HUDEP-2 (cell line): ENCODE measurements around the gene SPEG.

Experiments
- DNase-seq, 76 experiments: peaks; one replicate each; lab custom pipeline; 2025; ENCODE audit not compliant: unreplicated experiment in 76 of 76; lab: John Stamatoyannopoulos, UW

Gene SPEG

GRCh38 chr2:219474285-219475060 is 39.8 kb downstream of the SPEG start:
- DNase-seq, result peak in 15 of 76 experiments; percentile 8 to 48 (median 21)

- DNase-seq, result peak in 30 of 76 experiments; percentile 5 to 56 (median 24)
Observed at GRCh38 chr2:219475278-219475677, 40.6 kb downstream of the SPEG start.

- DNase-seq, result peak in 61 of 76 experiments; percentile 5 to 77 (median 42)
Observed at GRCh38 chr2:219475697-219476651, 41.3 kb downstream of the SPEG start.

- DNase-seq, result peak in 1 of 76 experiments; percentile 13
Observed at GRCh38 chr2:219476652-219477151, 42.1 kb downstream of the SPEG start.

DNA sequence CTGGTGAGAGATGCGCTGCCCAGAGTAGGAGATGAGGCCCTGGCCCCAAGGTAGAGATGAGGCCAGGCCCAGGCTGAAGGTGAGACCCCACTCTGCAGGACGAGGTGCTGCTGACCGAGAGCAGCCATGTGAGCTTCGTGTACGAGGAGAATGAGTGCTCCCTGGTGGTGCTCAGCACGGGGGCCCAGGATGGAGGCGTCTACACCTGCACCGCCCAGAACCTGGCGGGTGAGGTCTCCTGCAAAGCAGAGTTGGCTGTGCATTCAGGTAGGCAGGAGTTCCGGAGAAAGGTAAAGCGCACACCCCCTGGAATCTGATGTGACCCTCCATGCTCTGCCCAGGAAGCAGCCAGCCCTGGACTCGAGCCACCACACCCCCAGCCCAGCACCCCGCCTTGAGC is 42.5 kb downstream of the SPEG start:
- no peak for DNase-seq

GRCh38 chr2:219477815-219478214 is 43.2 kb downstream of the SPEG start:
- no peak for DNase-seq

DNA sequence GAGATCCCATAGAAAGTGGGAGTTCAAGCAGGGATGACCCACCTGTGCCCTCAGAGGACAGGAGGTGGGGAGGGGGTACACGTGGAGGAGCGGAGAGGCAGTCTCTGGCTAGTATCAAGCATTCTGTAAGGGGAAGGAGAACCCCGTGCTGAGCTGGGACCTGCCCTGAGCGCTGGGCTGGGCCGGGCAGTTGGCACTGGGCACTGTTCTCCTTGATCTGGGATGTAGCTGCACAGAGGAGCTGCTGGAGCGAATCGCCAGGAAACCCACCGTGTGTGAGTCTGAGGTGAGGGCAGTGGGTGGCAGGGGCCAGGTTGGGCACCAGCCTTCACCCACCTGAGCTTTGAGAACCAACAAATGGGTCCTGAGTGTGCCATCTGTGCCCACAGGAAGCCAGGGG is 44.3 kb downstream of the SPEG start:
- DNase-seq, result no peak

DNA sequence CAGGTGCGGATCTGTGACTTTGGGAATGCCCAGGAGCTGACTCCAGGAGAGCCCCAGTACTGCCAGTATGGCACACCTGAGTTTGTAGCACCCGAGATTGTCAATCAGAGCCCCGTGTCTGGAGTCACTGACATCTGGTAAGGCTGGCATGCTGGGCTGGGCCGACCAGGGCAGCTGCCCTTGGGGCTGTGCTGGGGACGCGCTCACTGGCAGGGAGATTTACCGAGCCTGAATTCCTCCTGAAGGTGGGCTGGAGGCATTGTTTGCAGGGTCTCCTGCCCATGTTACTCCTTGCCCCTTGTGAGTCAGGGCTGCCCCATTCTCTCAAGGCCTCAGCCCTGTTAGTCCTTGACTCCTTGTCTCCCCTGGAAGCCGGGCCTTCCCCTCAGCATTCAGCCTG is 45.4 kb downstream of the SPEG start:
- DNase-seq, result no peak

GRCh38 chr2:219482674-219483405 is 48.2 kb downstream of the SPEG start:
- DNase-seq, result no peak

DNA sequence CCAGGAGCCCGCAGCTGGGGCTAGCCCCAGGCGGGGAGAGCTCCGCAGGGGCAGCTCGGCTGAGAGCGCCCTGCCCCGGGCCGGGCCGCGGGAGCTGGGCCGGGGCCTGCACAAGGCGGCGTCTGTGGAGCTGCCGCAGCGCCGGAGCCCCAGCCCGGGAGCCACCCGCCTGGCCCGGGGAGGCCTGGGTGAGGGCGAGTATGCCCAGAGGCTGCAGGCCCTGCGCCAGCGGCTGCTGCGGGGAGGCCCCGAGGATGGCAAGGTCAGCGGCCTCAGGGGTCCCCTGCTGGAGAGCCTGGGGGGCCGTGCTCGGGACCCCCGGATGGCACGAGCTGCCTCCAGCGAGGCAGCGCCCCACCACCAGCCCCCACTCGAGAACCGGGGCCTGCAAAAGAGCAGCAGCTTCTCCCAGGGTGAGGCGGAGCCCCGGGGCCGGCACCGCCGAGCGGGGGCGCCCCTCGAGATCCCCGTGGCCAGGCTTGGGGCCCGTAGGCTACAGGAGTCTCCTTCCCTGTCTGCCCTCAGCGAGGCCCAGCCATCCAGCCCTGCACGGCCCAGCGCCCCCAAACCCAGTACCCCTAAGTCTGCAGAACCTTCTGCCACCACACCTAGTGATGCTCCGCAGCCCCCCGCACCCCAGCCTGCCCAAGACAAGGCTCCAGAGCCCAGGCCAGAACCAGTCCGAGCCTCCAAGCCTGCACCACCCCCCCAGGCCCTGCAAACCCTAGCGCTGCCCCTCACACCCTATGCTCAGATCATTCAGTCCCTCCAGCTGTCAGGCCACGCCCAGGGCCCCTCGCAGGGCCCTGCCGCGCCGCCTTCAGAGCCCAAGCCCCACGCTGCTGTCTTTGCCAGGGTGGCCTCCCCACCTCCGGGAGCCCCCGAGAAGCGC is 49.1 kb downstream of the SPEG start:
- DNase-seq, result no peak

DNA sequence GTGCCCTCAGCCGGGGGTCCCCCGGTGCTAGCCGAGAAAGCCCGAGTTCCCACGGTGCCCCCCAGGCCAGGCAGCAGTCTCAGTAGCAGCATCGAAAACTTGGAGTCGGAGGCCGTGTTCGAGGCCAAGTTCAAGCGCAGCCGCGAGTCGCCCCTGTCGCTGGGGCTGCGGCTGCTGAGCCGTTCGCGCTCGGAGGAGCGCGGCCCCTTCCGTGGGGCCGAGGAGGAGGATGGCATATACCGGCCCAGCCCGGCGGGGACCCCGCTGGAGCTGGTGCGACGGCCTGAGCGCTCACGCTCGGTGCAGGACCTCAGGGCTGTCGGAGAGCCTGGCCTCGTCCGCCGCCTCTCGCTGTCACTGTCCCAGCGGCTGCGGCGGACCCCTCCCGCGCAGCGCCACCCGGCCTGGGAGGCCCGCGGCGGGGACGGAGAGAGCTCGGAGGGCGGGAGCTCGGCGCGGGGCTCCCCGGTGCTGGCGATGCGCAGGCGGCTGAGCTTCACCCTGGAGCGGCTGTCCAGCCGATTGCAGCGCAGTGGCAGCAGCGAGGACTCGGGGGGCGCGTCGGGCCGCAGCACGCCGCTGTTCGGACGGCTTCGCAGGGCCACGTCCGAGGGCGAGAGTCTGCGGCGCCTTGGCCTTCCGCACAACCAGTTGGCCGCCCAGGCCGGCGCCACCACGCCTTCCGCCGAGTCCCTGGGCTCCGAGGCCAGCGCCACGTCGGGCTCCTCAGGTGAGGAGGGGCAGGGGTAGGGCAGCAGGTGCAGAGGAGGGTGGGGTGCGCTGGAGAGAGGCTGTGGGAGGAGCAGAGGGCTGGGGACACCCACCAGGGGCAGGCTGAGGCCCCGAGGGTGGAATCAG is 49.9 kb downstream of the SPEG start:
- DNase-seq, result no peak

GRCh38 chr2:219485201-219485580 is 50.5 kb downstream of the SPEG start:
- DNase-seq, result no peak

DNA sequence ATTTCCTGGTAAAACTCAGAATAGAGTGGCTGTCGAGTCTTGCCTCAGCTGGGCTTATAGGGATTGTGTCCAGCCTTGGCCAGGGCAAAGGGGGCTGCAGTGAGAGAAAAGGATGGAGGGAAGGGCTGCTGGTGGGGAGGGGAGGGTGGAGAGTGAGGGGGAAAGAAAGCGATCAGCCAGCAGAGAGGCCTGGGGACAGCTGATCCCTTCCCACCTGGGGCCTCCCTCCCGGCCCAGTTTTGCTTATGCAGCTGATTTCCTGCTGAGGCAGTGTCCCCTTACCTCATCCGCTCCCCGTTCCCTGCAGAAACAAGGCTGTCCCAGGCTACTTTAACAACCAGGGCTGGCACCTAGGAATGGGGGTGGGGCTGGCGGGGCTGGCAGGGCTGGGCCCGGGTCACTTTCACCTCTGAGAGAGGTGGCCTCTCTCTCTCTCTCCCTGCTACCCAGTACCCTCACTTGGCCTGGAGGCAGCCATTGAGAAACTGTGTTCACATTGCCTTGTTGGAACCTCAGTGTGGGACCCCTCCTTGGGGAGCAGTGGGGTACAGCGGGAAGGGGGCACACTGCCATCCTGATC is 51.8 kb downstream of the SPEG start:
- DNase-seq, result no peak

DNA sequence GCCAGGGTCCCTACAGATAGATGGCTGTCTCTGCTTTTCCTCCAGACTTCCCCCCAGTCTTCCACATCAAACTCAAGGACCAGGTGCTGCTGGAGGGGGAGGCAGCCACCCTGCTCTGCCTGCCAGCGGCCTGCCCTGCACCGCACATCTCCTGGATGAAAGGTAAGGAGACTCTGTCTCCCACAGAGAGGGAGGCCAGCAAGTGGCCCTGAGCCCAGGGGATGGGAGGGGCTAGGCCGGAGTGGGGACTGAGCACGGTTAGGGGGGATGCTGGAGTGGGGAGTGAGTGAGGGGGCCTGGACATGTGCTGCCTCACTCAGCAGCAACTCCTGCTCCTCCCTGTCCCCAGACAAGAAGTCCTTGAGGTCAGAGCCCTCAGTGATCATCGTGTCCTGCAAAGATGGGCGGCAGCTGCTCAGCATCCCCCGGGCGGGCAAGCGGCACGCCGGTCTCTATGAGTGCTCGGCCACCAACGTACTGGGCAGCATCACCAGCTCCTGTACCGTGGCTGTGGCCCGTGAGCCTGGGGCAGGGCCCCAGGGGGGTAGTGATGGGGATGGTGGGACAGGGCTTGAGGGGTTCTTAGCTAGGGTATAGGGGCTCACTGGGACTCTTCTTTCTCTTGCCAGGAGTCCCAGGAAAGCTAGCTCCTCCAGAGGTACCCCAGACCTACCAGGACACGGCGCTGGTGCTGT is 53.7 kb downstream of the SPEG start:
- no peak for DNase-seq

- DNase-seq, result no peak
Observed at GRCh38 chr2:219488844-219489194, 54.2 kb downstream of the SPEG start.

- DNase-seq, result no peak
Observed at GRCh38 chr2:219489315-219489714, 54.7 kb downstream of the SPEG start.

DNA sequence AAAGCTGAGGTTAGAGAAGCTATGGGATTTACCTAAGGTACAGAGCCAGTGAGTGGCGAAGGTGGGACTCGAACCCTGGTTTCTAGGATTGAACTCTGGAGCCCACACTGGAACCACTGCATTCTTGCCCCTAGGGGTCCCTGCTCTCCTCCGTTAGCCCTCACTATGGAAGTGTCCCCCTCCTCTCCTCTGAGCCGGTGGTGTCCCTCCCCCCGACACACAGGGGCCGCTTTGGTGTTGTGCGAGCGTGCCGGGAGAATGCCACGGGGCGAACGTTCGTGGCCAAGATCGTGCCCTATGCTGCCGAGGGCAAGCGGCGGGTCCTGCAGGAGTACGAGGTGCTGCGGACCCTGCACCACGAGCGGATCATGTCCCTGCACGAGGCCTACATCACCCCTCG is 55.5 kb downstream of the SPEG start:
- DNase-seq, result no peak

- DNase-seq, result no peak
Observed at GRCh38 chr2:219490600-219491130, 56.0 kb downstream of the SPEG start.
